Sigmoid colon (tissue), 4 donors: ENCODE measurements around the gene GLRX.
"Not testable (repeated sequence)": the region's sequence is repeated elsewhere in the genome, so short reads cannot be mapped to it uniquely, and the experiment has no call there.

Source experiments
- POLR2A ChIP-seq, 2 donors: fragments of 450-650 bp; IDR thresholded peaks; one replicate each; pipeline ENCODE4 v1.6.1; 2016; ENCODE audit warnings: antibody characterized with exemption in 2 of 2, mild to moderate bottlenecking in 2 of 2, moderate library complexity in 2 of 2
- POLR2AphosphoS5 ChIP-seq, 4 donors: sonication (generic); formaldehyde crosslinking; IDR thresholded peaks; one replicate each; pipeline ENCODE4 v1.6.1; 2017; ENCODE audit warnings: antibody characterized with exemption in 4 of 4
- TF ChIP-seq, protein P1 (sequence below), 4 experiments: fragments of 450-650 bp in 3 of 4; fragments of 200-600 bp in 1 of 4; IDR thresholded peaks; one replicate each; pipeline ENCODE4 v1.5.1; 2016 to 2019; ENCODE audit warnings: antibody characterized with exemption in 4 of 4, mild to moderate bottlenecking in 3 of 4, moderate library complexity in 2 of 4

DNA sequence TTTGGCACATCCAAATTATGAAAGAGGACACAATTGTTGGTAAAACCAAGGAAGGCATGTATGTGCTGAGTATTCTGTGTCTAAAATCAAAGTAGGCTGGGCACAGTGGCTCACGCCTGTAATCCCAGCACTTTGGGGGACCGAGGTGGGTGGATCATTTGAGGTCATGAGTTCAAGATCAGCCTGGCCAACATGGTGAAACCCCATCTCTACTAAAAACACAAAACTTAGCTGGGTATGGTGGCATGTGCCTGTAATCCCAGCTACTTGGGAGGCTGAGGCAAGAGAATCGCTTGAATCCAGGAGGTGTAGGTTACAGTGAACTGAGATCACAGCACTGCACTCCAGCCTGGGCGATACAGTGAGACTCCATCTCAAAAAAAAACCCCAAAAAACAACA is 14.4 kb upstream of the GLRX start:
- TF ChIP-seq POLR2A, POLR2AphosphoS5 (IDR thresholded peaks at IDR 0.05): not testable (repeated sequence)
- TF ChIP-seq, protein P1, sequence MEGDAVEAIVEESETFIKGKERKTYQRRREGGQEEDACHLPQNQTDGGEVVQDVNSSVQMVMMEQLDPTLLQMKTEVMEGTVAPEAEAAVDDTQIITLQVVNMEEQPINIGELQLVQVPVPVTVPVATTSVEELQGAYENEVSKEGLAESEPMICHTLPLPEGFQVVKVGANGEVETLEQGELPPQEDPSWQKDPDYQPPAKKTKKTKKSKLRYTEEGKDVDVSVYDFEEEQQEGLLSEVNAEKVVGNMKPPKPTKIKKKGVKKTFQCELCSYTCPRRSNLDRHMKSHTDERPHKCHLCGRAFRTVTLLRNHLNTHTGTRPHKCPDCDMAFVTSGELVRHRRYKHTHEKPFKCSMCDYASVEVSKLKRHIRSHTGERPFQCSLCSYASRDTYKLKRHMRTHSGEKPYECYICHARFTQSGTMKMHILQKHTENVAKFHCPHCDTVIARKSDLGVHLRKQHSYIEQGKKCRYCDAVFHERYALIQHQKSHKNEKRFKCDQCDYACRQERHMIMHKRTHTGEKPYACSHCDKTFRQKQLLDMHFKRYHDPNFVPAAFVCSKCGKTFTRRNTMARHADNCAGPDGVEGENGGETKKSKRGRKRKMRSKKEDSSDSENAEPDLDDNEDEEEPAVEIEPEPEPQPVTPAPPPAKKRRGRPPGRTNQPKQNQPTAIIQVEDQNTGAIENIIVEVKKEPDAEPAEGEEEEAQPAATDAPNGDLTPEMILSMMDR (IDR thresholded peaks at IDR 0.05), result not testable (repeated sequence)
